ENCODE measurements around the gene ENTR1. TPM values are rescaled to one million over a fixed set of nuclear protein-coding genes. Genes with fewer than 3 reads are reported as not detected.

The ENTR1 gene
- total and polyA plus RNA-seq, 2 experiments from 2014 or later, result 25.6 to 30.2 TPM

- Histone ChIP-seq H3K4me3 (no peak overlapping the region), H3K27me3 (no peaks in the 10 kb centered on the region), H3K36me3 (peaks cover 14% of the 10 kb centered on the region), H3K27ac (peak overlapping the region; percentile 30), H3K9me3 (ENCODE audit: low read depth) (no peaks in the 10 kb centered on the region), H3K4me1 (ENCODE audit: low read depth) (no peaks in the 10 kb centered on the region)
- TF ChIP-seq CTCF (IDR thresholded peaks at IDR 0.05; ENCODE audit: low read depth, low read length), result no peak
- no peak for DNase-seq (ENCODE audit: low read depth in 1 of 2, low spot score in 1 of 2)
Measured at GRCh38 chr9:136359774-136360718, 50.4 kb downstream of the ENTR1 start.

- Histone ChIP-seq H3K4me3 (no peak overlapping the region), H3K27me3 (no peaks in the 10 kb centered on the region), H3K9me3 (ENCODE audit: low read depth) (no peaks in the 10 kb centered on the region), H3K36me3 (peaks cover 14% of the 10 kb centered on the region), H3K27ac (no peak overlapping the region), H3K4me1 (ENCODE audit: low read depth) (peaks cover 9% of the 10 kb centered on the region)
- DNase-seq (ENCODE audit: low read depth in 1 of 2, low spot score in 1 of 2), result no peak
- no peak for TF ChIP-seq CTCF (IDR thresholded peaks at IDR 0.05; ENCODE audit: low read depth, low read length)
Measured at GRCh38 chr9:136358888-136359287, 51.5 kb downstream of the ENTR1 start.

- peaks cover 15% of the 10 kb centered on the region for H3K4me1 ChIP-seq (ENCODE audit: low read depth)
- no peak for TF ChIP-seq CTCF (IDR thresholded peaks at IDR 0.05; ENCODE audit: low read depth, low read length)
- H3K36me3 ChIP-seq, result peaks cover 14% of the 10 kb centered on the region
- no peak overlapping the region for H3K27ac ChIP-seq
- H3K9me3 ChIP-seq (ENCODE audit: low read depth), result no peaks in the 10 kb centered on the region
- no peak overlapping the region for H3K4me3 ChIP-seq
- DNase-seq (ENCODE audit: low read depth in 1 of 2, low spot score in 1 of 2), result no peak
- no peaks in the 10 kb centered on the region for H3K27me3 ChIP-seq
Measured at GRCh38 chr9:136358016-136358415, 52.4 kb downstream of the ENTR1 start.

GRCh38 chr9:136357202-136357725, 53.1 kb downstream of the ENTR1 start:
- H3K27me3 ChIP-seq, result no peaks in the 10 kb centered on the region
- H3K4me1 ChIP-seq (ENCODE audit: low read depth), result peaks cover 15% of the 10 kb centered on the region
- no peaks in the 10 kb centered on the region for H3K9me3 ChIP-seq (ENCODE audit: low read depth)
- no peak overlapping the region for H3K27ac ChIP-seq
- no peak for DNase-seq (ENCODE audit: low read depth in 1 of 2, low spot score in 1 of 2)
- peaks cover 14% of the 10 kb centered on the region for H3K36me3 ChIP-seq
- H3K4me3 ChIP-seq, result no peak overlapping the region
- no peak for TF ChIP-seq CTCF (IDR thresholded peaks at IDR 0.05; ENCODE audit: low read depth, low read length)

GRCh38 chr9:136355616-136356557, 54.5 kb downstream of the ENTR1 start:
- DNase-seq (ENCODE audit: low read depth in 1 of 2, low spot score in 1 of 2), result no peak
- H3K27me3 ChIP-seq, result no peaks in the 10 kb centered on the region
- H3K9me3 ChIP-seq (ENCODE audit: low read depth), result no peaks in the 10 kb centered on the region
- H3K4me3 ChIP-seq, result no peak overlapping the region
- peaks cover 14% of the 10 kb centered on the region for H3K36me3 ChIP-seq
- no peak overlapping the region for H3K27ac ChIP-seq
- peaks cover 15% of the 10 kb centered on the region for H3K4me1 ChIP-seq (ENCODE audit: low read depth)
- no peak for TF ChIP-seq CTCF (IDR thresholded peaks at IDR 0.05; ENCODE audit: low read depth, low read length)

Measured in cardiac muscle cell (in vitro differentiated cells and primary cell).